ENCODE results near the gene TMEM222. TPM values are rescaled to one million over a fixed set of nuclear protein-coding genes. Genes with fewer than 3 reads are reported as not detected.

The TMEM222 gene
- total RNA-seq, 1 donor from 2014 or later = 7.4 TPM

DNA sequence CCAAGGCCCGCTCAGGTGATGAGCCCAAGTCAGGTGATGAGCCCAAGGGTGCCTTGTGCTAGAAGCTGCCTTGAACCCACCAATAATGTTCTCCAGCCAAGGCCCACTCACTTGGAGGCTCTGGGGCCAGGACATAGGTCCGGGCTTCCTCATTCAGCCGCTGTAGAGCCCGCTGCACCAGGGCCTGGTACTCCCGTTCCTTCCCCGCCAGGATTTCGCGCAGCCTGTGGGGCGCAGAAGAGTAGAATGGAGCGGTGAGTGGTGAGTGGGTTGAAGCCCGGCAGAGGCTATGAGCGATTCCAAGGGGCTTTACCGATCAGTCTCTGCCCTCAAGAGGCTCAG lies 34.3 kb downstream of the TMEM222 start:
- Mint-ChIP-seq H3K9me3 (no peaks in the 10 kb centered on the region), H3K4me3 (no peak overlapping the region), H3K36me3 (peaks cover 8% of the 10 kb centered on the region), H3K4me1 (peaks cover 25% of the 10 kb centered on the region), H3K27me3 (ENCODE audit: insufficient read depth, low read depth) (peaks cover 27% of the 10 kb centered on the region), H3K27ac (no peak overlapping the region)
- H3K27ac ChIP-seq = no peak overlapping the region
- H2AFZ ChIP-seq (replicated peaks) = no peak overlapping the region
- H3K27me3 ChIP-seq = peaks cover 38% of the 10 kb centered on the region
- H3F3A ChIP-seq (ENCODE audit: low read depth) = peaks cover 9% of the 10 kb centered on the region
- TF ChIP-seq CTCF (IDR thresholded peaks at IDR 0.05) = no peak
- TF ChIP-seq EZH2phosphoT487 (IDR thresholded peaks at IDR 0.05) = no peak
- TF ChIP-seq EZH2 (IDR thresholded peaks at IDR 0.05) = no peak
- no peak for DNase-seq (ENCODE audit: low spot score)
- no peaks in the 10 kb centered on the region for H3K36me3 ChIP-seq
- no peak overlapping the region for H3K4me2 ChIP-seq
- no peaks in the 10 kb centered on the region for H3K79me2 ChIP-seq (ENCODE audit: low read depth)
- H3K4me3 ChIP-seq = no peak overlapping the region
- peaks cover 17% of the 10 kb centered on the region for H4K20me1 ChIP-seq (ENCODE audit: low read depth)
- H3K4me1 ChIP-seq = peaks cover 19% of the 10 kb centered on the region
- no peak overlapping the region for H3K9ac ChIP-seq
- no peaks in the 10 kb centered on the region for H3K9me3 ChIP-seq (ENCODE audit: low read depth)

DNA sequence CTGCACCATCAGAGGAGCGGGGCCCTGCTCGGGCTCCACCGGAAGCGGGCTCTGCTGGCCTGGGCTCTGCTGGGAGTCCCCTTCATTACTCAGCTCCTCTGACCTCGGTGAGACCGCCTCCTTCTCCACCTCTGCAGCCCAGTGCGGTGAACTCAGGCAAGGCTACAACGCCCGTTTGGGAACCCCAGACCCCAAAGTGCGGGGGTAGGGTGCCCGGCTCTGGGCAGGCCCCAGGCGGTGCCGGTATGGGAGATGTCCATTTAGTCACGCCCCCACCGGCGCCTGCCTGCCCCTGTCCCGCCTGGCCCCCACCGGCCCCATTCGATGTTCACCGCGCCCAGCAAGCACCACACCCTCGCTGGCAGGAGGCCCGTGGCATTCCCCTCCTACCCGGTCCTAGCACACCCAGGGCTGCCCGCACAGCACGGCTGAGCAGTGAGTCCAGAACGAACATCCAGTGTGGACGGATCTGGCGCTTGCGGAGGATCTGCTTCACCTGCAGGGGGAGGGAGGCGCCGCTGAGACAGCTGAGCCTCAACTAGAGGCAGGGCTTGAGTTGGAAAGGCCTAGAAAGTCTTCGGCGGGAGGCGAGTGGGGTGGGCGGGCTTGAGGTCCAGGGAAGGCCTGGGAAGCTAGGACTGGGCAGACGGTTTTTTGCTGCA lies 34.8 kb downstream of the TMEM222 start:
- Histone ChIP-seq H2AFZ (replicated peaks) (no peak overlapping the region), H3K4me3 (no peak overlapping the region), H4K20me1 (ENCODE audit: low read depth) (peaks cover 17% of the 10 kb centered on the region), H3F3A (ENCODE audit: low read depth) (peaks cover 4% of the 10 kb centered on the region), H3K36me3 (no peaks in the 10 kb centered on the region), H3K9ac (no peak overlapping the region), H3K79me2 (ENCODE audit: low read depth) (no peaks in the 10 kb centered on the region), H3K9me3 (ENCODE audit: low read depth) (no peaks in the 10 kb centered on the region), H3K27me3 (peaks cover 43% of the 10 kb centered on the region), H3K27ac (no peak overlapping the region), H3K4me1 (peaks cover 16% of the 10 kb centered on the region), H3K4me2 (no peak overlapping the region)
- Mint-ChIP-seq H3K36me3 (peaks cover 8% of the 10 kb centered on the region), H3K27me3 (ENCODE audit: insufficient read depth, low read depth) (peaks cover 27% of the 10 kb centered on the region), H3K9me3 (no peaks in the 10 kb centered on the region), H3K4me3 (no peak overlapping the region), H3K27ac (no peak overlapping the region), H3K4me1 (peaks cover 21% of the 10 kb centered on the region)
- no peak for TF ChIP-seq EZH2 (IDR thresholded peaks at IDR 0.05)
- DNase-seq (ENCODE audit: low spot score) = peak; percentile 45

DNA sequence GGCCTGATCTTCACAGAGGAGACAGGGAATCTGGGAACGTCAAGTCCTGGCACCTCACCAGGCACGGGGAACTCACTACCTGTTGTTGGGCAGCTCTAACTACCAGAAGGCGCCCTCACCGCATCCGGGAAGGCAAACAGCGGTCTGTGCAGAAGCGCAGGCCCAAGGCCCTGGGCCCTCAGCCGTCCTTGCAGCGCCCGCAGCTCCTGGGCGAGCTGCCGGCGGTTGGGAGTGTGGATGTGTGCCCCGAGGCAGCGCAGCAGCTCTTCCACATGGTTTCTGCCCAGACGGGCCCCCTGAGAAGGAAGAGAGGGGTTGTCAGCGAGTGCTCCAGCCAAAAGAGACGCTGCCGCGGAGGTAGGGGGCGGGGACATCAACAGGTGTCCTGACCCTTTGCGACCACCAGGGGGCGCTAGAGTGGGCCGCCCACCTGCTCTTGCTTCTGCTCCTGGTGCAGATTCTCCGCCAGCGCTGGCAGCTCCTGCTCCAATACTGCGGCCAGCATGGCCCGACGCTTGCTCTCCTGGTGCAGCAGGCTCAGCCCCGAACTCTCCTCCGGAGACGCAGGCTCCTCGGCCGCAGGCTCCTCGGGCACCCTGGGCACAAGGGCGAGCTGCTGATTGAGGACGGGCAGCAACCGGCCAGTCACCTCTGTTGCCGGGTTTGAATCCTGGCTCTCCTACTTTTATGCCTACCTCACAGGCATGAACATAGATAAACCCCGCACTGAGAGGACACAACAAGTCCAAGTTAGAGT lies 35.5 kb downstream of the TMEM222 start:
- Histone ChIP-seq H3K9me3 (ENCODE audit: low read depth) (no peaks in the 10 kb centered on the region), H3K4me1 (peaks cover 16% of the 10 kb centered on the region), H2AFZ (replicated peaks) (no peak overlapping the region), H3K4me3 (no peak overlapping the region), H3F3A (ENCODE audit: low read depth) (peaks cover 3% of the 10 kb centered on the region), H3K36me3 (no peaks in the 10 kb centered on the region), H3K79me2 (ENCODE audit: low read depth) (no peaks in the 10 kb centered on the region), H3K27me3 (peaks cover 50% of the 10 kb centered on the region), H3K9ac (no peak overlapping the region), H3K27ac (no peak overlapping the region), H3K4me2 (peak overlapping the region; percentile 44), H4K20me1 (ENCODE audit: low read depth) (peaks cover 17% of the 10 kb centered on the region)
- H3K36me3 Mint-ChIP-seq = peaks cover 8% of the 10 kb centered on the region
- H3K27me3 Mint-ChIP-seq (ENCODE audit: insufficient read depth, low read depth) = peaks cover 25% of the 10 kb centered on the region
- peak overlapping the region; percentile 48 for H3K4me3 Mint-ChIP-seq
- no peak for TF ChIP-seq EZH2 (IDR thresholded peaks at IDR 0.05)
- TF ChIP-seq EZH2phosphoT487 (IDR thresholded peaks at IDR 0.05) = peak; percentile 35
- peak; percentile 91 for TF ChIP-seq CTCF (IDR thresholded peaks at IDR 0.05)
- peaks cover 20% of the 10 kb centered on the region for H3K4me1 Mint-ChIP-seq
- H3K9me3 Mint-ChIP-seq = no peaks in the 10 kb centered on the region
- H3K27ac Mint-ChIP-seq = no peak overlapping the region
- peak; percentile 85 for DNase-seq (ENCODE audit: low spot score)
